HG03066 (cell line): ENCODE results near the gene ANKDD1A.

ENCODE experiments used
- ATAC-seq: cut with Tn5 transposase; IDR thresholded peaks from one replicate; pipeline ENCODE4 v1.9.1; 2021; ENCODE audit warnings: low read depth; ENCODE audit not compliant: unreplicated experiment

ANKDD1A gene

GRCh38 chr15:64959128-64959527, 47.4 kb downstream of the ANKDD1A start:
- ATAC-seq: no peak

GRCh38 chr15:64960153-64960552, 48.5 kb downstream of the ANKDD1A start:
- ATAC-seq: no peak

GRCh38 chr15:64961013-64961412, 49.3 kb downstream of the ANKDD1A start:
- no peak for ATAC-seq

GRCh38 chr15:64969401-64969800, 57.7 kb downstream of the ANKDD1A start:
- no peak for ATAC-seq

GRCh38 chr15:64970698-64971097, 59.0 kb downstream of the ANKDD1A start:
- ATAC-seq: no peak

- ATAC-seq: no peak
Observed at GRCh38 chr15:64975390-64975789, 63.7 kb downstream of the ANKDD1A start.

GRCh38 chr15:64979252-64979710, 67.6 kb downstream of the ANKDD1A start:
- no peak for ATAC-seq

- ATAC-seq: no peak
Observed at GRCh38 chr15:64981812-64982431, 70.2 kb downstream of the ANKDD1A start.

- ATAC-seq: no peak
Observed at GRCh38 chr15:64982472-64982871, 70.8 kb downstream of the ANKDD1A start.

GRCh38 chr15:64985366-64986033, 73.8 kb downstream of the ANKDD1A start:
- no peak for ATAC-seq

GRCh38 chr15:64987136-64987535, 75.4 kb downstream of the ANKDD1A start:
- no peak for ATAC-seq

- peak; percentile 98 for ATAC-seq
Observed at GRCh38 chr15:64989416-64990167, 77.9 kb downstream of the ANKDD1A start, which contains the start of gene SPG21. Gene SPG21, minus strand, starts transcription at chr15:64989914. Its CDS starts 6,345 bp downstream, at chr15:64983569.

GRCh38 chr15:64990168-64990470, 78.4 kb downstream of the ANKDD1A start:
- no peak for ATAC-seq

GRCh38 chr15:64991536-64992135, 79.9 kb downstream of the ANKDD1A start:
- ATAC-seq: no peak

GRCh38 chr15:64993290-64993689, 81.6 kb downstream of the ANKDD1A start:
- no peak for ATAC-seq

- ATAC-seq: no peak
Observed at GRCh38 chr15:64997066-64997465, 85.4 kb downstream of the ANKDD1A start.

- no peak for ATAC-seq
Observed at GRCh38 chr15:64997745-64998375, 86.2 kb downstream of the ANKDD1A start.

GRCh38 chr15:65004993-65005392, 93.3 kb downstream of the ANKDD1A start:
- no peak for ATAC-seq

GRCh38 chr15:65006876-65007275, 95.2 kb downstream of the ANKDD1A start:
- no peak for ATAC-seq
